Epithelial cell of proximal tubule (primary cell): ENCODE data around the gene MOSMO. TPM values are rescaled to one million over a fixed set of nuclear protein-coding genes. Genes with fewer than 3 reads are reported as not detected.

Source experiments
- DNase-seq: peaks from one replicate; pipeline ENCODE4 v3.0.0-alpha.2; 2011; ENCODE audit warnings: low read depth
- H3K4me3 ChIP-seq: 2 replicates; pipeline ENCODE4 v1.5.1; 2011; ENCODE audit warnings: low read depth, mild to moderate bottlenecking, low read length
- total RNA-seq: library from RNA; depleted of rRNA; stranded (reverse); fragments of >200 nt; gene quantifications from 2 replicates; pipeline ENCODE4 v1.2.3, GENCODE V29; 2015
- TF ChIP-seq, protein P1 (sequence below): conservative IDR thresholded peaks from 2 replicates; pipeline ENCODE4 v1.5.1; 2012; ENCODE audit warnings: low read depth, mild to moderate bottlenecking, low read length

Gene MOSMO
- total RNA-seq, 1 donor from 2014 or later, result 2.4 TPM

- DNase-seq, result no peak
- H3K4me3 ChIP-seq, result no peak overlapping the region
- TF ChIP-seq, protein P1, sequence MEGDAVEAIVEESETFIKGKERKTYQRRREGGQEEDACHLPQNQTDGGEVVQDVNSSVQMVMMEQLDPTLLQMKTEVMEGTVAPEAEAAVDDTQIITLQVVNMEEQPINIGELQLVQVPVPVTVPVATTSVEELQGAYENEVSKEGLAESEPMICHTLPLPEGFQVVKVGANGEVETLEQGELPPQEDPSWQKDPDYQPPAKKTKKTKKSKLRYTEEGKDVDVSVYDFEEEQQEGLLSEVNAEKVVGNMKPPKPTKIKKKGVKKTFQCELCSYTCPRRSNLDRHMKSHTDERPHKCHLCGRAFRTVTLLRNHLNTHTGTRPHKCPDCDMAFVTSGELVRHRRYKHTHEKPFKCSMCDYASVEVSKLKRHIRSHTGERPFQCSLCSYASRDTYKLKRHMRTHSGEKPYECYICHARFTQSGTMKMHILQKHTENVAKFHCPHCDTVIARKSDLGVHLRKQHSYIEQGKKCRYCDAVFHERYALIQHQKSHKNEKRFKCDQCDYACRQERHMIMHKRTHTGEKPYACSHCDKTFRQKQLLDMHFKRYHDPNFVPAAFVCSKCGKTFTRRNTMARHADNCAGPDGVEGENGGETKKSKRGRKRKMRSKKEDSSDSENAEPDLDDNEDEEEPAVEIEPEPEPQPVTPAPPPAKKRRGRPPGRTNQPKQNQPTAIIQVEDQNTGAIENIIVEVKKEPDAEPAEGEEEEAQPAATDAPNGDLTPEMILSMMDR, result no peak
These were observed 18.2 kb upstream of the MOSMO start for GRCh38 chr16:21989751-21990150.

DNA sequence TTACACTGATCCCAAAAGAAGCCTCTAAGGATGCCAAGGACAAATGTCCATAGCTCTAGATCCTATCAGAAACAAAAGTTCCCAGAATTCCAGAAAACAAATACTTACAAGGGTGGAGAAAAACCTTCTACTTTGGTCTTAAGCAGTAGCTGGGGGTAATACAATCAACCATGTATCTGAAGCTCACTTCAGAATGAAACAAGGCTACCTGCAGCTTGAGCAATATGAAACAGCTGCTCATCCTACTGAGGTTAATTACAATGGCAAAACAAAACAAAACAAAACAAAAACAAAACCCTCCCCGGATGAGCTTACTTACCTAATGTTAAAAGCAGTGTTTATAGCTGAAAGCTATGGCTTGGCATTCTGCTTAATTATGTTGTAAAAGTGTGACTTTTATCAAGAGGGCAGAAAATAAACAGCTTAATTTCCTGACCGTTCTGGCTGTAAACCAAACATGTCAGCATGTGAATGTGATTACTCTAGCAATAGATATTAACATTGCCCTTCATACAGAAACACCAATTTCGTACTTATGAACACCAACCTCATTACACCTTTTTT, 17.4 kb upstream of the MOSMO start:
- TF ChIP-seq, protein P1, result no peak
- no peak for DNase-seq
- no peak overlapping the region for H3K4me3 ChIP-seq

DNA sequence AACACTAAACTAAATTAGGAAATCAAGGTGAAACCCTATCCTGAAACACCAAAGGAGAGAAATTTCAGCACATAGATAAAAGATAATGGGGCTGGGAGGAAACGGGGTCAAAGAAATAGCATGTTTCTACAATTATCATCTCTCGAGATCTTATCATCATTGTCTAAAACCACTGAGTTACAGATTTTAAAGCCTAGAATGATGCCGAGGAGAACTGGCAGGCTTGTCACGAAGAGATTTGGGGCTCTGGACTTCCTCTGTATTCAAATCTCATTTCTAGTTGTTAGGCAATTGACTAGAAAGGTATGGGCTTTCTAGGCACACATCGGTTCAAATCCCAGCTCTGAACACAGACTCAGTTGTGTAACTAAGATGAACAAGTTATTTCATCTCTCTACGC, 16.3 kb upstream of the MOSMO start:
- no peak overlapping the region for H3K4me3 ChIP-seq
- no peak for DNase-seq
- TF ChIP-seq, protein P1, result no peak

DNA sequence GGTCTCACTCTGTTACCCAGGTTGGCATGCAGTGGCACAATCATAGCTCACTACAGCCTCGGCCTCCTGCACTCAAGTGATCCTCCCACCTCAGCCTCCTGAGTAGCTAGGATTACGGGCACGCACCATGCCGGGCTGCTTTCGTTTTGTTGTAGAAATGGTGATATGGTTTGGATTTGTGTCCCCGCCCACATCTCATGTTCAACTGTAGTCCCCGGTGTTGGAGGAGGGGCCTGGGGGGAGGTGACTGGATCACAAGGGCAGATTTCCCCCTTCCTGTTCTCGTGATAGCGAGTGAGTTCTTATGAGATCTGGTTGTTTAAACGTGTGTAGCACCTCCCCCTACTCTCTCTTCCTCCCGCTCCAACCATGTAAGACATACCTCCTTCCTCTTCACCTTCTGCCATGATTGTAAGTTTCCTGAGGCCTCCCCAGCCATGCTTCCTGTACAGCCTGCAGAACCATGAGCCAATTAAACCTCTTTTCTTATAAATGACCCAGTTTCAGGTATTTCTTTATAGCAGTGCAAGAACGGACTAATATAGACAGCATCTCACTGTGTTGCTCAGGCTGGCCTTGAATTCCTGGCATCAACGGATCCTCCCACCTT, 12.9 kb upstream of the MOSMO start:
- TF ChIP-seq, protein P1, result no peak
- no peak overlapping the region for H3K4me3 ChIP-seq
- DNase-seq, result no peak

GRCh38 chr16:21996923-21997696, 10.8 kb upstream of the MOSMO start:
- TF ChIP-seq, protein P1, result no peak
- no peak for DNase-seq

GRCh38 chr16:21997697-21998480, 10.0 kb upstream of the MOSMO start:
- H3K4me3 ChIP-seq, result no peak overlapping the region
- TF ChIP-seq, protein P1, result no peak
- no peak for DNase-seq

More at GRCh38 chr16:21996923-21997696, 10.8 kb upstream of the MOSMO start:
- H3K4me3 ChIP-seq, result no peak overlapping the region
